ENCODE results near the gene FAF2.

Gene FAF2

GRCh38 chr5:176527246-176528222, 79.3 kb downstream of the FAF2 start:
- no peaks in the 10 kb centered on the region for H3K27me3 ChIP-seq (ENCODE audit: insufficient read depth, low read length, poor library complexity)
- H3K27ac ChIP-seq (ENCODE audit: low read length) = no peak overlapping the region
- no peak overlapping the region for H3K4me2 ChIP-seq (ENCODE audit: insufficient read depth, low read length)
- peaks cover 34% of the 10 kb centered on the region for H4K20me1 ChIP-seq (ENCODE audit: insufficient read depth, low read length)
- peaks cover 51% of the 10 kb centered on the region for H3K36me3 ChIP-seq (ENCODE audit: insufficient read depth, low read length)
- DNase-seq (no peak), ATAC-seq (ENCODE audit: insufficient read depth, low read depth) (no peak)
- H3K79me2 ChIP-seq (ENCODE audit: insufficient read depth, low read length) = peaks cover 16% of the 10 kb centered on the region
- H3K4me1 ChIP-seq (ENCODE audit: insufficient read depth, low read length) = peaks cover 10% of the 10 kb centered on the region
- no peak overlapping the region for H2AFZ ChIP-seq (ENCODE audit: low read depth, low read length)
- no peak overlapping the region for H3K4me3 ChIP-seq (ENCODE audit: low read depth in 1 of 2, low read length in 2 of 2)
- no peak overlapping the region for H3K9ac ChIP-seq (ENCODE audit: low read depth, low read length)
- TF ChIP-seq, protein P1, sequence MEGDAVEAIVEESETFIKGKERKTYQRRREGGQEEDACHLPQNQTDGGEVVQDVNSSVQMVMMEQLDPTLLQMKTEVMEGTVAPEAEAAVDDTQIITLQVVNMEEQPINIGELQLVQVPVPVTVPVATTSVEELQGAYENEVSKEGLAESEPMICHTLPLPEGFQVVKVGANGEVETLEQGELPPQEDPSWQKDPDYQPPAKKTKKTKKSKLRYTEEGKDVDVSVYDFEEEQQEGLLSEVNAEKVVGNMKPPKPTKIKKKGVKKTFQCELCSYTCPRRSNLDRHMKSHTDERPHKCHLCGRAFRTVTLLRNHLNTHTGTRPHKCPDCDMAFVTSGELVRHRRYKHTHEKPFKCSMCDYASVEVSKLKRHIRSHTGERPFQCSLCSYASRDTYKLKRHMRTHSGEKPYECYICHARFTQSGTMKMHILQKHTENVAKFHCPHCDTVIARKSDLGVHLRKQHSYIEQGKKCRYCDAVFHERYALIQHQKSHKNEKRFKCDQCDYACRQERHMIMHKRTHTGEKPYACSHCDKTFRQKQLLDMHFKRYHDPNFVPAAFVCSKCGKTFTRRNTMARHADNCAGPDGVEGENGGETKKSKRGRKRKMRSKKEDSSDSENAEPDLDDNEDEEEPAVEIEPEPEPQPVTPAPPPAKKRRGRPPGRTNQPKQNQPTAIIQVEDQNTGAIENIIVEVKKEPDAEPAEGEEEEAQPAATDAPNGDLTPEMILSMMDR (IDR thresholded peaks at IDR 0.05; ENCODE audit: borderline replicate concordance, extremely low read depth, low read length, poor library complexity, severe bottlenecking) = no peak
- no peak for TF ChIP-seq EZH2 (IDR thresholded peaks at IDR 0.05; ENCODE audit: borderline replicate concordance, low read depth, low read length, severe bottlenecking)
- no peaks in the 10 kb centered on the region for H3K9me3 ChIP-seq (ENCODE audit: insufficient read depth, low read length, severe bottlenecking)

- H3K4me2 ChIP-seq (ENCODE audit: insufficient read depth, low read length) = no peak overlapping the region
- peaks cover 18% of the 10 kb centered on the region for H3K4me1 ChIP-seq (ENCODE audit: insufficient read depth, low read length)
- ATAC-seq (ENCODE audit: insufficient read depth, low read depth) (no peak), DNase-seq (no peak)
- H3K79me2 ChIP-seq (ENCODE audit: insufficient read depth, low read length) = peaks cover 24% of the 10 kb centered on the region
- H3K9ac ChIP-seq (ENCODE audit: low read depth, low read length) = no peak overlapping the region
- no peaks in the 10 kb centered on the region for H3K27me3 ChIP-seq (ENCODE audit: insufficient read depth, low read length, poor library complexity)
- no peak for TF ChIP-seq EZH2 (IDR thresholded peaks at IDR 0.05; ENCODE audit: borderline replicate concordance, low read depth, low read length, severe bottlenecking)
- TF ChIP-seq, protein P1 (IDR thresholded peaks at IDR 0.05; ENCODE audit: borderline replicate concordance, extremely low read depth, low read length, poor library complexity, severe bottlenecking) = no peak
- H3K36me3 ChIP-seq (ENCODE audit: insufficient read depth, low read length) = peaks cover 58% of the 10 kb centered on the region
- H3K4me3 ChIP-seq (ENCODE audit: low read depth in 1 of 2, low read length in 2 of 2) = no peak overlapping the region
- H2AFZ ChIP-seq (ENCODE audit: low read depth, low read length) = no peak overlapping the region
- H3K9me3 ChIP-seq (ENCODE audit: insufficient read depth, low read length, severe bottlenecking) = no peaks in the 10 kb centered on the region
- H3K27ac ChIP-seq (ENCODE audit: low read length) = no peak overlapping the region
- H4K20me1 ChIP-seq (ENCODE audit: insufficient read depth, low read length) = peaks cover 41% of the 10 kb centered on the region
Observed at GRCh38 chr5:176528301-176528700, 80.1 kb downstream of the FAF2 start.

- H3K4me2 ChIP-seq (ENCODE audit: insufficient read depth, low read length) = no peak overlapping the region
Observed at GRCh38 chr5:176528761-176529115, 80.6 kb downstream of the FAF2 start.

More at GRCh38 chr5:176528761-176529115, 80.6 kb downstream of the FAF2 start:
- Histone ChIP-seq H3K36me3 (ENCODE audit: insufficient read depth, low read length) (peaks cover 60% of the 10 kb centered on the region), H3K27ac (ENCODE audit: low read length) (no peak overlapping the region), H3K27me3 (ENCODE audit: insufficient read depth, low read length, poor library complexity) (no peaks in the 10 kb centered on the region), H3K4me1 (ENCODE audit: insufficient read depth, low read length) (peaks cover 22% of the 10 kb centered on the region), H4K20me1 (ENCODE audit: insufficient read depth, low read length) (peaks cover 45% of the 10 kb centered on the region), H2AFZ (ENCODE audit: low read depth, low read length) (no peak overlapping the region), H3K9me3 (ENCODE audit: insufficient read depth, low read length, severe bottlenecking) (no peaks in the 10 kb centered on the region), H3K4me3 (ENCODE audit: low read depth in 1 of 2, low read length in 2 of 2) (no peak overlapping the region), H3K79me2 (ENCODE audit: insufficient read depth, low read length) (peaks cover 28% of the 10 kb centered on the region), H3K9ac (ENCODE audit: low read depth, low read length) (no peak overlapping the region)
- TF ChIP-seq, protein P1 (IDR thresholded peaks at IDR 0.05; ENCODE audit: borderline replicate concordance, extremely low read depth, low read length, poor library complexity, severe bottlenecking) = no peak
- TF ChIP-seq EZH2 (IDR thresholded peaks at IDR 0.05; ENCODE audit: borderline replicate concordance, low read depth, low read length, severe bottlenecking) = no peak
- DNase-seq (no peak), ATAC-seq (ENCODE audit: insufficient read depth, low read depth) (no peak)
